ENCODE data around the gene PRR36. TPM values are rescaled to one million over a fixed set of nuclear protein-coding genes. Genes with fewer than 3 reads are reported as not detected.

The PRR36 gene
- total and polyA plus RNA-seq, 11 donors, result 0.01 to 0.27 (median 0.08) TPM; not detected in 4

- intact Hi-C loops (cut with DNase I), result no loop called here
- DNase-seq, result no peak
- Histone ChIP-seq H3K36me3 (peaks cover 0 to 17% (median 0%) of the 10 kb centered on the region in 9 donors), H3K9me3 (no peaks in the 10 kb centered on the region), H3K27me3 (peaks cover 0 to 58% (median 16%) of the 10 kb centered on the region in 9 donors), H3K27ac (no peak overlapping the region), H3K4me3 (no peak overlapping the region), H3K4me1 (peaks cover 0 to 23% (median 11%) of the 10 kb centered on the region in 12 donors)
- TF ChIP-seq POLR2A (IDR thresholded peaks at IDR 0.05), result no peak
- TF ChIP-seq CTCF (IDR thresholded peaks at IDR 0.05), result no peak
- ATAC-seq, result no peak
- 72 to 87% (median 82%) methylated on average over 50 to 83 of the region's 83 CpGs for WGBS, 4 donors
These were observed 10.8 kb downstream of the PRR36 start for GRCh38 chr19:7863157-7863970.

- Histone ChIP-seq H3K27me3 (peaks cover 0 to 50% (median 11%) of the 10 kb centered on the region in 9 donors), H3K4me1 (peaks cover 0 to 21% (median 10%) of the 10 kb centered on the region in 12 donors), H3K36me3 (peaks cover 0 to 17% (median 0%) of the 10 kb centered on the region in 9 donors), H3K9me3 (no peaks in the 10 kb centered on the region), H3K27ac (no peak overlapping the region), H3K4me3 (peak overlapping the region in 6 of 12 donors; percentile 12 to 43 (median 22))
- no peak for TF ChIP-seq CTCF (IDR thresholded peaks at IDR 0.05)
- peak in 3 of 5 donors; percentile 35 to 79 (median 52) for DNase-seq
- ATAC-seq, result peak in 1 of 4 donors; percentile 38
- intact Hi-C loops (cut with DNase I), result no loop called here
- 7 to 28% (median 16%) methylated on average over 23 to 67 of the region's 67 CpGs; no CpG with 5 or more reads in 1 of the 4 donors for WGBS, 4 donors
These were observed 11.7 kb downstream of the PRR36 start for GRCh38 chr19:7862413-7862951.

- H3K27me3 ChIP-seq, result peaks cover 0 to 44% (median 8%) of the 10 kb centered on the region in 9 donors
- peak overlapping the region in 6 of 12 donors; percentile 12 to 43 (median 22) for H3K4me3 ChIP-seq
These were observed 12.4 kb downstream of the PRR36 start for GRCh38 chr19:7861619-7862412.

More at GRCh38 chr19:7861619-7862412, 12.4 kb downstream of the PRR36 start:
- ATAC-seq, result no peak
- Histone ChIP-seq H3K27ac (no peak overlapping the region), H3K9me3 (no peaks in the 10 kb centered on the region), H3K36me3 (peaks cover 0 to 17% (median 0%) of the 10 kb centered on the region in 9 donors), H3K4me1 (peaks cover 0 to 21% (median 10%) of the 10 kb centered on the region in 12 donors)
- peak in 1 of 5 donors; percentile 13 for DNase-seq
- intact Hi-C loops (cut with DNase I), result no loop called here
- TF ChIP-seq CTCF (IDR thresholded peaks at IDR 0.05) (no peak), POLR2A (IDR thresholded peaks at IDR 0.05) (no peak)
- 44 to 100% (median 65%) methylated on average over 3 to 63 of the region's 63 CpGs for WGBS, 4 donors
